Measurements from ENCODE around the gene KLF9. TPM values are rescaled to one million over a fixed set of nuclear protein-coding genes. Genes with fewer than 3 reads are reported as not detected.

The KLF9 gene
- total RNA-seq, 1 donor from 2014 or later = 98.5 TPM

- TF ChIP-seq POLR2AphosphoS5 (IDR thresholded peaks at IDR 0.05; ENCODE audit: insufficient read depth in 1 of 2, low read depth in 1 of 2) (no peak), CTCF (IDR thresholded peaks at IDR 0.05) (no peak), POLR2A (IDR thresholded peaks at IDR 0.05) (no peak)
These were observed 16.3 kb downstream of the KLF9 start for GRCh38 chr9:70398145-70398556.

GRCh38 chr9:70395652-70396051 lies 18.8 kb downstream of the KLF9 start:
- Histone ChIP-seq H3K27me3 (no peaks in the 10 kb centered on the region), H3K4me3 (no peak overlapping the region), H3K4me1 (peaks cover 85% of the 10 kb centered on the region), H3K36me3 (no peaks in the 10 kb centered on the region), H3K9me3 (no peaks in the 10 kb centered on the region), H3K27ac (no peak overlapping the region)
- no peak for TF ChIP-seq POLR2A (IDR thresholded peaks at IDR 0.05)
- no peak for TF ChIP-seq CTCF (IDR thresholded peaks at IDR 0.05)
- no peak for TF ChIP-seq POLR2AphosphoS5 (IDR thresholded peaks at IDR 0.05; ENCODE audit: insufficient read depth in 1 of 2, low read depth in 1 of 2)
- DNase-seq (ENCODE audit: extremely low spot score in 2 of 2) = no peak
- intact Hi-C loops (cut with DNase I) = no loop called here

More at GRCh38 chr9:70398145-70398556, 16.3 kb downstream of the KLF9 start:
- no peak overlapping the region for H3K27ac ChIP-seq
- no peaks in the 10 kb centered on the region for H3K36me3 ChIP-seq
- intact Hi-C loops (cut with DNase I) = no loop called here
- no peak for DNase-seq (ENCODE audit: extremely low spot score in 2 of 2)
- peaks cover 85% of the 10 kb centered on the region for H3K4me1 ChIP-seq
- H3K27me3 ChIP-seq = no peaks in the 10 kb centered on the region
- H3K9me3 ChIP-seq = no peaks in the 10 kb centered on the region
- H3K4me3 ChIP-seq = no peak overlapping the region

GRCh38 chr9:70392850-70393249 lies 21.6 kb downstream of the KLF9 start:
- no peaks in the 10 kb centered on the region for H3K27me3 ChIP-seq
- no peak overlapping the region for H3K27ac ChIP-seq
- no peak for TF ChIP-seq CTCF (IDR thresholded peaks at IDR 0.05)
- no peak for TF ChIP-seq POLR2A (IDR thresholded peaks at IDR 0.05)
- intact Hi-C loops (cut with DNase I) = no loop called here
- no peak overlapping the region for H3K4me3 ChIP-seq
- peaks cover 74% of the 10 kb centered on the region for H3K4me1 ChIP-seq
- no peak for DNase-seq (ENCODE audit: extremely low spot score in 2 of 2)
- no peaks in the 10 kb centered on the region for H3K9me3 ChIP-seq
- H3K36me3 ChIP-seq = no peaks in the 10 kb centered on the region

GRCh38 chr9:70392189-70392588 lies 22.3 kb downstream of the KLF9 start:
- no peaks in the 10 kb centered on the region for H3K9me3 ChIP-seq
- DNase-seq (ENCODE audit: extremely low spot score in 2 of 2) = no peak
- peaks cover 0 to 4% of the 10 kb centered on the region in 2 donors for H3K36me3 ChIP-seq
- no peak overlapping the region for H3K27ac ChIP-seq
- intact Hi-C loops (cut with DNase I) = no loop called here
- H3K4me1 ChIP-seq = peaks cover 69% of the 10 kb centered on the region
- no peaks in the 10 kb centered on the region for H3K27me3 ChIP-seq
- TF ChIP-seq POLR2AphosphoS5 (IDR thresholded peaks at IDR 0.05; ENCODE audit: insufficient read depth in 1 of 2, low read depth in 1 of 2) = no peak
- TF ChIP-seq POLR2A (IDR thresholded peaks at IDR 0.05) = no peak
- no peak for TF ChIP-seq CTCF (IDR thresholded peaks at IDR 0.05)
- no peak overlapping the region for H3K4me3 ChIP-seq

- Histone ChIP-seq H3K9me3 (no peaks in the 10 kb centered on the region), H3K4me1 (peaks cover 67% of the 10 kb centered on the region), H3K4me3 (no peak overlapping the region), H3K27me3 (no peaks in the 10 kb centered on the region), H3K36me3 (peaks cover 0 to 15% of the 10 kb centered on the region in 2 donors), H3K27ac (no peak overlapping the region)
- DNase-seq (ENCODE audit: extremely low spot score in 2 of 2) = no peak
- TF ChIP-seq POLR2AphosphoS5 (IDR thresholded peaks at IDR 0.05; ENCODE audit: insufficient read depth in 1 of 2, low read depth in 1 of 2) (no peak), POLR2A (IDR thresholded peaks at IDR 0.05) (no peak), CTCF (IDR thresholded peaks at IDR 0.05) (no peak)
- intact Hi-C loops (cut with DNase I) = no loop called here
These were observed 23.5 kb downstream of the KLF9 start for GRCh38 chr9:70390933-70391341.

All from vagina (tissue), 2 donors.